GM13977 (cell line): ENCODE results near the gene ROBO1.

Experiments
- DNase-seq: peaks from one replicate; pipeline ENCODE4 v3.0.0; 2012; ENCODE audit warnings: low spot score
- CTCF ChIP-seq: IDR thresholded peaks from 2 replicates; pipeline ENCODE4 v1.5.1; 2012; ENCODE audit warnings: mild to moderate bottlenecking, control low read depth; ENCODE audit not compliant: insufficient read depth; ENCODE audit errors: extremely low read depth, missing control alignments
- in situ Hi-C: fragments of 300-500 bp; cut with MboI; formaldehyde crosslinking; loops from one replicate; pipeline ENCODE4 v1.12.0; 2022; ENCODE audit warnings: low sequenced_read_pairs, low pct_unique_long_range_greater_than_20kb, mixed read lengths, inconsistent platforms; ENCODE audit not compliant: unreplicated experiment

ROBO1 gene

GRCh38 chr3:78918361-78919020, 849.3 kb downstream of the ROBO1 start:
- peak; percentile 15 for DNase-seq
- in situ Hi-C loops: no loop called here
- no peak for TF ChIP-seq CTCF

- in situ Hi-C loops: no loop called here
- TF ChIP-seq CTCF: no peak
- no peak for DNase-seq
Observed at GRCh38 chr3:78917536-78917935, 850.3 kb downstream of the ROBO1 start.

- no peak for TF ChIP-seq CTCF
- in situ Hi-C loops: no loop called here
- DNase-seq: no peak
Observed at GRCh38 chr3:78913711-78914110, 854.1 kb downstream of the ROBO1 start.

GRCh38 chr3:78912687-78913086, 855.1 kb downstream of the ROBO1 start:
- no peak for DNase-seq
- in situ Hi-C loops: no loop called here
- no peak for TF ChIP-seq CTCF

- DNase-seq: no peak
- TF ChIP-seq CTCF: no peak
- in situ Hi-C loops: no loop called here
Observed at GRCh38 chr3:78912259-78912658, 855.5 kb downstream of the ROBO1 start.

GRCh38 chr3:78911394-78911793, 856.4 kb downstream of the ROBO1 start:
- TF ChIP-seq CTCF: no peak
- DNase-seq: no peak
- in situ Hi-C loops: no loop called here
